ENCODE data around the gene LEMD1.

The LEMD1 gene

GRCh38 chr1:205351984-205352713 is 69.7 kb downstream of the LEMD1 start:
- DNase-seq: no peak

- DNase-seq: no peak
Observed at GRCh38 chr1:205350691-205351141, 71.1 kb downstream of the LEMD1 start.

DNA sequence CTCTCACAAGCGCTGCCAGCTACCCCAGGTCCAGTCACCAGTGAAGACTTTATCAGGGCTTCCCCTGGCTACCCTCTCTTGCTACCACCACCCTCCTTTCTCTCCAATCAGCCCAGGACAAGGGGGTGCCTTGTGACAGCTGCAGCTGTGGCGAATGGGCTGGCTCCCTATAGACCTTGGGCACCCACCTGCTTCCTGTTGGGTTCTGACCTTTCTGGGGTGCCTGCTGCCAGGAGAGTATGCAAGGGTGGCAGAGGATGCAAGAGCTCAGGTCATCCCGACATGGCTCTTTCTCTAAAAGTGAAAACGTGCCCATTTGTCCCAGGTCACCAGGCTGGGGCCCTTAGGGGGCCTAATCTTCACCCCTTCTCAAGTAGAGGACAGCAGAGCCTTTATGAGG is 71.7 kb downstream of the LEMD1 start:
- no peak for DNase-seq

- no peak for DNase-seq
Observed at GRCh38 chr1:205348554-205349487, 73.0 kb downstream of the LEMD1 start.

- no peak for DNase-seq
Observed at GRCh38 chr1:205346956-205347574, 74.8 kb downstream of the LEMD1 start.

- no peak for DNase-seq
Observed at GRCh38 chr1:205345761-205346160, 76.1 kb downstream of the LEMD1 start.

DNA sequence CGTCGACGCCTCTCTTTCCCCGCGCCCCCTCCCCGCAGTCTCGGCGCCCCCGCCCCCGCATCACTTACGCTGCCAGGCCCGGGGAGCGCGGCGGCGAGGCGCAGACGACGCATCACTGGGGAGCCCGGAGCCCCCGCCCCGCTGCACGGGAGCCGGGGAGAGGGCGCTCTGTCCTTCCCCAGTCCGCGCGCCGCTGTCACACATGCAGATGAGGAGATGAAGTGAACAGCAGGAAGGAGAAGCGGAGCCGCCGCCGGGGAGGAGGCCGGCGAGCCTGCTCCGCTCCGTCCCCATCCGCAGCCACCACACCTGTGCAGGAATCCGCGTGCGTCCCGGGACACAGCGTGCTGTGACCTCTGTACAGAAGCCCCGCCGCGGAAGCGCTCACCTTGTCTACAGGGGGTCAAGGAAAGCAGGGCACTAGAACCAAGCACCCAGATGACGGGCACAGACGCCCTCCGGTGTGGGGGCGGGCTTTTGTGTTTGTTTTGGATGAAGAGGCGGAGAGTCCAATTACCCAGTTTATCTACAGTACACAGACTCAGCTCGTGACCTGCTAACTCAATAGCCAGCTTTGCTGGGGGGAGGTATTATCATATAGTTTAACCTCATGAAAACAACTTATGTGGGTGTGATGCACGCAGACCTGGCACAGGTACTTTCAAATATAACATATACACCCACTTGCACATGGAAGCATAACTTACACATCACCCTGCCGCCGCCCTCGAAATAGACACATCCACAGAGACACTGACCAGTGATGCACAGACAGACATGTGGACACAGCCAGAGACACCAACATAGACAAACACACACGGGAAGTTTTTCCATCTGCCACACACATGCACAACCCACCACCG is 77.6 kb downstream of the LEMD1 start:
- peak; percentile 32 for DNase-seq

DNA sequence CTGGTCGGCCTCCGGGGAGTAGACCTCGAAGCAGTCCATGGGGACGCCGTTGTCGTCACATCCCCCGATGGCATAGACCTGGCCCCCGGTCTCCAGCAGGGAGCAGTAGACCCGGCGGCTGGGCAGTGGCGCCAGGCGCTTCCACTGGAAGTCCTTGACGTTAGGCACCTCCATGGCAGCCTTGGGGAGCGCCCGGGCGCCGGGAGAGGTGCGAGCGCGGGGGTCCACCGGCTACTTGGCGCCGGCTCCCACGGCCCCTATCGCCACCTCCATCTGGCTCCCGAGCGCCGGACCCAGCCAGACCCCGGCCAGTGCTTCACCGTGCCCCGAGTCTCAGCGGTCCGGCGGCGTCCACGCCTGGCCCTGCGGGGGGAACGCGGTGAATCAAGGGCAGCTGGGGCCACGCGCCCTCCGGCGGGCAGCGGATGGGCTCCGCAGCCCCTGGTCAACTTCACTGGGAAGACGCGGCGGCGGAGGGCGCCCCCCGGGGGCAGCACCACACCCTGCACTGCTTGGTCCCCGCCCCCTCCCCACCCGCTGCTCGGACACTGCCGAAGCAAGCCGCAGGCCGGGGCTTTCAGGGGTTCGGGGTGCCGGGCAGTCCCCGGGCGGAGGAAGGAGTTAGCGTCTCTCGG is 78.3 kb downstream of the LEMD1 start:
- no peak for DNase-seq

DNA sequence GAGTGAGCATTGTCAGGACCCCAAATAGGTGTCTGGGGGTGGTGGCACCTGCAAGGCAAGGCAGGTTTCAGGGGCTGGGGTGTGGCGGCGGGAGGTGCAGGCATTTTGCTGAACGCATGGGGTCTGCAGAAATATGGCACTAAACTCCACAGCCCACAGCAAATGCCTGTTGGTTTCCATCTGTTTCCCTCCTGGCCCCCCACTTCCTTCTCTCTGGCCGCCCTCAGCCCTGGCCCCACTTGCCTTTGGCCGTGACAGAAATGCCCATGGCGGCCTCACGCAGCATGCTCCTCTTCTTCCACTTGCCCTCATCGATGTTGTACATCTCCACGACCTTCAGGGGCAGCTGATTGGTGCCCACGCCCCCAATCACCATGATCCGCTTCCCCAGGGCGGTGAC is 78.9 kb downstream of the LEMD1 start:
- DNase-seq: no peak

DNA sequence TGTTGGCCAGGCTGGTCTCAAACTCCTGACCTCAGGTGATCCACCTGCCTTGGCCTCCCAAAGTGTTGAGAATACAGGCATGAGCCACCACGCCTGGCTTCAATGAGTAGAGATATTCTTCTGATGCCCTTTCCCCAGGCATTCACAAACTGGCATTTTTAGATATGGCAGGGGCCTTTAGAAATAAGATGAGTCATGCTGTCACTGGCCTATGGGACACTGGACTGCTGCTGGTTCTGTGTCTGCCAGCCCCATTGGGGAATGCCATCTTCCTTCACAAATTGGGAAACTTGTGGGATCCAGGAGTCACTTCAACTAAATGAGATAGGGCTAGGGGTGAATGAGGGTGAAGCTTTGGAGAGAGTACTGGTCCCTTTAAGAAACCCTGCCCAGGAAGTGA is 81.2 kb downstream of the LEMD1 start:
- no peak for DNase-seq

- DNase-seq: no peak
Observed at GRCh38 chr1:205339717-205340116, 82.1 kb downstream of the LEMD1 start.

GRCh38 chr1:205339197-205339702 is 82.6 kb downstream of the LEMD1 start:
- no peak for DNase-seq

- DNase-seq: no peak
Observed at GRCh38 chr1:205338011-205338410, 83.8 kb downstream of the LEMD1 start.

- no peak for DNase-seq
Observed at GRCh38 chr1:205337481-205337880, 84.4 kb downstream of the LEMD1 start.

DNA sequence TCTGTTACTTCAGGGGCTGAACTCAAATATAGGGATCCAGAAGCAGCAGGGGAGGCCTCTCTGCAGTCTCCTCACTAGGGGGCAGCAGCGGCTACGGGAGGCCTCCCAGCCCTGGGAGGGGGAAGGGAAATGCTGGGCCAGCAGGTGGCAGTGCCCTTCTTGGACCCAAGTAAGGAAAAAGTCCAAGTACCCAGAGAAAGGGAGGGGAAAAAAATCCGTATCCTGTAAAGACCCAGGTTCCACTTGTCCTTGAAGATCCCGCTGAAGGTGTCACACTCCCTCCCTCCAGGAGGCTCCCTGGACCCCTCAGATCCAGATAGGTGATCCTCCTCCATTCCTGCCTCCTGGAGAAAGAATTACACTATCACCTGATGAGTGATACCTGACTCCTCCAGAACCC is 86.2 kb downstream of the LEMD1 start:
- DNase-seq: peak; percentile 70

- DNase-seq: no peak
Observed at GRCh38 chr1:205332015-205332791, 89.7 kb downstream of the LEMD1 start.

Data from stimulated activated naive CD4-positive, alpha-beta T cell treated with Interleukin-2 at 50 U/mL for 16 hours (primary cell).